GM12891 (cell line): ENCODE measurements around the gene NHS.

ENCODE experiments used
- PAX5 ChIP-seq: IDR thresholded peaks from 2 replicates; pipeline ENCODE4 v1.6.1; 2011; ENCODE audit warnings: low read length, moderate library complexity, mild to moderate bottlenecking; ENCODE audit not compliant: insufficient read depth, severe bottlenecking
- POLR2A ChIP-seq: IDR thresholded peaks from 2 replicates; pipeline ENCODE4 v1.6.1; 2011; ENCODE audit warnings: low read depth, low read length, control low read depth
- POLR2AphosphoS5 ChIP-seq: IDR thresholded peaks from 2 replicates; pipeline ENCODE4 v1.6.1; 2011; ENCODE audit warnings: low read depth, low read length, control low read depth
- POU2F2 ChIP-seq: IDR thresholded peaks from 2 replicates; pipeline ENCODE4 v1.6.1; 2011; ENCODE audit warnings: low read depth, mild to moderate bottlenecking, control low read depth, low read length, moderate library complexity
- TAF1 ChIP-seq: IDR thresholded peaks from 2 replicates; pipeline ENCODE4 v1.6.1; 2011; ENCODE audit warnings: low read depth, low read length, control low read depth

DNA sequence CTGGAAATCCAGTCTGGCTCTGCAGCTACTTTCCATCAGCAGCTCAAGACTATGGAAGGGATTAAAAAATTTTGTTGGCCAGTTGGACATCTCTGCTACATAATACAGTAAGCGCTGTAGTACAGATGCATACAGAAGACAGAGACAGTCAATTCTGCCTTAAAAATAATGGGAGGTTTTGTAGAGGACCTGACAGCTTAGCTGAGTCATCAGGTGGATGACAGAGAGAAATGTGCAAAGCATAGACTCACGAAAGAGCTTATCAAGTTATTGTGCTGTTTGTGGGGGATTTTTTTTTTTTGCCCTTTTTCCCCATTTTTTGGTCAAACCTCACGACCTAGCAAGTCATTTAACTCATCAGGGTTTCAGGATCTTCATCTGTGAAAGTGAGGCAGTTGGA, 213.3 kb downstream of the NHS start:
- TF ChIP-seq POLR2AphosphoS5 (no peak), TAF1 (no peak), PAX5 (no peak), POLR2A (no peak), POU2F2 (no peak)
